GM12873 (cell line): ENCODE results near the gene RPS13.

ENCODE experiments used
- TF ChIP-seq, protein P1 (sequence below): IDR thresholded peaks from 2 replicates; pipeline ENCODE4 v1.5.1; 2012; ENCODE audit warnings: low read depth, mild to moderate bottlenecking, moderate library complexity, low read length, control low read depth; ENCODE audit not compliant: insufficient read depth; ENCODE audit errors: missing control alignments

RPS13 gene

DNA sequence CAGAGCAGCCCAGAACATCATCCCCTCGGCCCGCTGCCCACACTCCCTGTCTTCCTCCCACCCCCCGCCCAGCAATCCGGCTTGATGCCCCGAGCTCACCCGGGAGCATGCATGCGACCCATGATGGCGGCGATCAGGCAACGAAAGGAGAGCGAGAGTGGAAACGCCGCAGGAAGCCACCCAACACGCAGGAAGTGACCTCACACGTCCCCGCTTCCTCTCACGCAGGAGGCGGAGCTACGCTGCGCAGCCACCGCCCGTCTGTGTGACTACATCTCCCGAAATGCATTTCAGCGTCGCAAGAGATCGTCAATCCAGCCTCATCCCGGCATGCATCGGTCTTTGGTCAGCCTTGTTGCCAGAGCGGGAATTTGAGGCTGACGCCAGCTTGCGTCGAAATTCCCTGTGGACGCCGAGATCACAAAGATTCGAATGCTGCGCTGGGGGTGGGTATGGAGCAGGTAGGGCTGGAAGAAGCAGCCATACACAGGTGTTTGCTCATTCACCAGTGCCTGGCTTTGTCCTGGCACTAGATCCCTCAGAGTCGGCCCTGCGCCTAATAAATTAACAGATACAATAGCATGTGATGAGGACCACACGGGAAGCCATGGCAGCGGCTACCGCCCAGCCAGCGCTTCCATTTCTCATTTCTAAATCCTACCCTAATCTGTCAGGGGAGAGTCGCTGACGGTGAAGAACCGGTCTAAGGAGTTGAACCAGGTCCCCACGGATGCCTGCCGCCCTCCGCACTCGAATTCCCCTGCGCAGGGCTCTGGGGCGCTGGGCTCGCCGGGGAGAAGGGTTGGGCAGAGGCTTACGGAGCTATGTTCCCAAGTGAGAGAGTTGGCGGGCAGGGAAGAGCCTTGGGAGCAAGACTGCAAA lies at the start of gene RPS13:
Gene RPS13, minus strand, starts transcription at position 148 of the 882 bp plus-strand sequence. Its CDS starts 26 bp downstream, at position 122.
- TF ChIP-seq, protein P1, sequence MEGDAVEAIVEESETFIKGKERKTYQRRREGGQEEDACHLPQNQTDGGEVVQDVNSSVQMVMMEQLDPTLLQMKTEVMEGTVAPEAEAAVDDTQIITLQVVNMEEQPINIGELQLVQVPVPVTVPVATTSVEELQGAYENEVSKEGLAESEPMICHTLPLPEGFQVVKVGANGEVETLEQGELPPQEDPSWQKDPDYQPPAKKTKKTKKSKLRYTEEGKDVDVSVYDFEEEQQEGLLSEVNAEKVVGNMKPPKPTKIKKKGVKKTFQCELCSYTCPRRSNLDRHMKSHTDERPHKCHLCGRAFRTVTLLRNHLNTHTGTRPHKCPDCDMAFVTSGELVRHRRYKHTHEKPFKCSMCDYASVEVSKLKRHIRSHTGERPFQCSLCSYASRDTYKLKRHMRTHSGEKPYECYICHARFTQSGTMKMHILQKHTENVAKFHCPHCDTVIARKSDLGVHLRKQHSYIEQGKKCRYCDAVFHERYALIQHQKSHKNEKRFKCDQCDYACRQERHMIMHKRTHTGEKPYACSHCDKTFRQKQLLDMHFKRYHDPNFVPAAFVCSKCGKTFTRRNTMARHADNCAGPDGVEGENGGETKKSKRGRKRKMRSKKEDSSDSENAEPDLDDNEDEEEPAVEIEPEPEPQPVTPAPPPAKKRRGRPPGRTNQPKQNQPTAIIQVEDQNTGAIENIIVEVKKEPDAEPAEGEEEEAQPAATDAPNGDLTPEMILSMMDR: no peak

DNA sequence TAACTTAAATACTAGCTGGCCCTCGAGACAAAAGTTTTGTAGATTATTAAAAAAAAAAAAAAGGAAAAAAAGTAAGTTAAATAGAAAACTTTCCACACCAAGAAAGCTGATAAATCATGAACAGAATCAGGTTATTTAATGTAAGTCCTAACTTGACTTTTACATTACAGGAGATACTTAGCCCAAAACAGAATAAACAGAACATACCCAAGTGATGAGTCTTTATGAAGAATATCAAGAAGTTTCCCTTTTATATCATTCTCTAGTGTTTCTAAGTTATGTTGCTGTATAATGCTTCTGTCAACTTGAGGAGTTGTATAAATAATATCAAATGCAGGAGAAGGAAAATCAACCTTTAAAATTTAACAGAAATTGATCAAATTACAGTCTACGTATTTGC lies 44.5 kb upstream of the RPS13 start:
- TF ChIP-seq, protein P1: no peak

DNA sequence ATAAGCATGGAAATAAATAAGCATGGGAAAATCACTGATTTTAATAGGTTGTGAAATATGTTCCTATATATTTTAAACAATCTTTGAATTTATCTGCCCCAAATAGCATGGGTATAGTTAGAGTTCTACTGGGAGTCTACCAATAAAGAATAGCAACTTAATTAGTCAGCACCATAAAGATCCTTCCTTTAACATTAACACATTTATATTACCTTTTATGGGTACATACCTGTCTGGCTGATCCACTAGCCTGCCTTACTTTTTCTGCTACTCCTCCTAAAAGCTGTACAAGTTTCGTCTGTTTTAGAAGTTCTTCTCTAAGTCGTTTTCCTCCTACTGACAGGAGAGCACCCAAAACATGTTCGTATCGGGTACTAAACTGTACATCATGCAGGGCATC lies 39.8 kb upstream of the RPS13 start:
- TF ChIP-seq, protein P1: no peak

DNA sequence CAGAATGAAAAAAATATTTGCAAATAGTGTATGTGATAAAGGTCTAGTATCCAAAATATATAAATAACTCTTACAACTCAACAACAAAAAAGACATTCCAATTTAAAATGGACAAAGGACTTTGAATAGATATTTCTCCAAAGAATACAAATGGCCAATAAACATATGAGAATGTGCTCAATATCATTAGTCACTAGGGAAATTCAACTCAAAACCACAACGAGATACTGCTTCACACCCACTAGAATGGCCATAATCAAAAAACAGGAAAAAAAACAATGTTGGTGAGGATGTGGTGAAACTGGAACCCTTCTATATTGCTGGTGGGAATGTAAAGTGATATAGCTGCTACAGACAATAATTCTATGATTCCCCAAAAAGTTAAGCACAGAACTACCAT lies 38.6 kb upstream of the RPS13 start:
- TF ChIP-seq, protein P1: no peak

DNA sequence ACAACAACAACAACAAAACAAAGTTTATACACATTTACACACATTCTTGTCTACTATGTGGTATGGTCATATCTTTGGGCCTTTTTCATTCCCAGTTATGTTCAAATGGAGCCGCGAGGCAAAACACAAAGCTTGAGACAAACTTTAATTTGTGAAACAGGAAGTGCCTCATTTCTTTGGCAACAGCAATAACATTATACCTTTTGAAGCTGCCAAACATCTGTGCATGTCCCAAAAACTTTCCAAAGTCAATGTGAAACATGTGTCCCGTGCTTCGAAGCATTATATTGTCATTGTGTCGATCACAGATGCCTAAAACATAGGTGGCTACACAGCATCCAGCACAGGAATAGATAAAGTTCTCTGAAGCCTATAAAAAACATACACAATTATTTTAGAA lies 25.0 kb upstream of the RPS13 start:
- TF ChIP-seq, protein P1: no peak

DNA sequence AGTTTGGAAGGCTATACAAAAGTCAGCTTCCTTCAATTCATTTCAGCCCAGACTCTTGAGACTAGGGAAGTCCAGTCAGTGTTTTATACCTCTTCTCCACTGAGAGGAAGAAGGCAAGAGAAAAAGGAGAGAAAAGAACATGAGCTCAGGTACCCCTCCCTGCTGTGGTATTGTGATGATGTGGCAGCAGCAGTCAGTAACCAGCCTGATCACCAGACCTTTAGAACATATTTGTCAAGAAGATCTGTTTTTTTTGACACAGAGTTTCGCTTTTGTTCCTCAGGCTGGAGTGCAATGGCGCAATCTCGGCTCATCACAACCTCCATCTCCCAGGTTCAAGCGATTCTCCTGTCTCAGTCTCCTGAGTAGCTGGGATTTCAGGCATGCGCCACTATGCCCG lies 21.2 kb upstream of the RPS13 start:
- TF ChIP-seq, protein P1: no peak

DNA sequence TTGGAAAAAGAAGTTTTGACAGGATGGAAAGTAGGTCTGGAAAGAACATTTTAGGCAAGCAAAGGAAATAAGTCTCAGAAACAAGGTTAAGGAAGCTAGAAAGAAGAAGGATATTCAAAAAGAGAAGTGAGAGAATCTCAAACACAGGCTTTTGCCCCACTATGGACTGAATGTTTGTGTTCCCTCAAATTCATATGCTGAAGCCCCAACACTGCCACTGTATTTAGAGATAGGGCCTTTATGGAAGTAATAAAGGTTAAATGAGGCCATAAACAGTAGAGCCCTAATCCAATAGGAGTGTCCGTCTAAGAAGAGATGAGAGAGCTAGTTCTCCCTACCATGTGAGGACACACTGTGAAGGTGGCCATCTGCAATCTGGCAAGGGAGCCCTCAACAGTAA lies 20.6 kb upstream of the RPS13 start:
- TF ChIP-seq, protein P1: no peak

DNA sequence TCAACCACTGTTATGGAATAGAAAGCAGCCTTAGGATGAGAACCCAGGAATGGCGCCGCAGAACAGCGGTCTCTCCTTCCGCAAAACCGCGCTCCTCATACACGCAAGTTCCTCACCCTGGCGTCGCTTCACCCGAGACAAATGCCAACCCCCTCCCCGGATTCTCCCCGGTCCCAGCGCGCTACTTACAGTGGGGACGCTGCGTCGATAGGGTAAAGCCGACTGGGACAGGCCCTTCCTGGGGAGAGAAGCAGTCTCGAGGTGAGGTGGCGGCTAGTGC lies 287 bp downstream of the RPS13 start:
- TF ChIP-seq, protein P1: no peak
